ENCODE results near the gene NANOS2. TPM values are rescaled to one million over a fixed set of nuclear protein-coding genes. Genes with fewer than 3 reads are reported as not detected.

The NANOS2 gene
- total RNA-seq = not detected

- no peak for DNase-seq (ENCODE audit: low spot score)
Observed at GRCh38 chr19:45913874-45914830, at the start of gene NANOS2. Gene NANOS2 (minus strand): TSS chr19:45914778. CDS start chr19:45914693, 85 bp downstream.

DNA sequence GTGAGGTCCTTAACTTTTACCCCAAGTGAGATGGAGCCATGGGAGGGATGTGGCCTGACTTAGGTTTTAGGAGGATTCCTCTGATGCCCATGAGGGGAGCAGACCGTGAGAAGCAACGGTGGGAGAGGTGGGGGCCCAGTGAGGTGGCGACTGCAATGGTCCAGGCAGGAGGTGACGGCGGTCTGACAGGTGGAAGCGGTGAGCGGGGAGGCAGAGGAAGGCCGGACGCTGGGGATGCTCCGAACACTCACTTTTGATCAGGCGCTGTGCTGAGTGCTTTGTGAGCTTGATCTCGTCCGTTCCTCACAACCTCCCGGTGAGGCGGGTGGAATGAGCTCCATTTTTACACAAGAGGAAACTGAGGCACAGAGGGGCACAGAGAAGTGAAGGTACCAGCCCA is 47.4 kb upstream of the NANOS2 start:
- no peak for DNase-seq (ENCODE audit: low spot score)

DNA sequence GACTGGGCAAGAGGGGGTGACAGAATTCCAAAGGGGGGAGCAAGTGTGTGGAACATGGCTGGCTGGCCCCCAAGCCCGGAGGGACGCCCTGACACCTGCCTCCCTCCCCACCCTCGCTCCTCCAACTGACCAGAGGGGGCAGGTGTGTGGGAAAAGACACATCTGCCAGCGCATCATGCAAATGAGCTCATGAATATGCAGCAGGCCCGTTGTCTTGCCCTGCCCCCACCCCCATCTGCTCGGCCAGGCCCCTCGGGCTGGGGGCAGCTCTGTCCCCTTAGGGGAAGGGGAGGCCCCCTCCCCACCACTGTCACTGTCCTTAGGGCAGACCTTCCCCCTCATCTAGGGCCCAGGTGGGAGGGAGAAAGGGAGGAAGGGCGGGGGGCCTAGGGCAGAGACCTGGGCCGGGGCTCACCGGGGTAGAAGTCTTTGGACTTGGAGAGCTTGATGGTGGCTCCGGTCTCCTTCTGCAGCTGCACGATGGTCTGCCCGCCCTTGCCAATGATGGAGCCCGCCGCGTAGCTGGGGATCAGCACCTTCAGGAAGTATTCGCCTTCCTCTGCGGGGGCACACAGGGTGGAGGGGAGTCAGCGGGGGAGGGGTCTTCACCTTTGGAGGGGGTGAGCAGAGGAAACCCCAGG is 46.1 kb upstream of the NANOS2 start:
- no peak for DNase-seq (ENCODE audit: low spot score)

GRCh38 chr19:45959517-45960025 is 45.0 kb upstream of the NANOS2 start:
- DNase-seq (ENCODE audit: low spot score) = no peak

- DNase-seq (ENCODE audit: low spot score) = no peak
Observed at GRCh38 chr19:45958769-45959516, 44.4 kb upstream of the NANOS2 start.

DNA sequence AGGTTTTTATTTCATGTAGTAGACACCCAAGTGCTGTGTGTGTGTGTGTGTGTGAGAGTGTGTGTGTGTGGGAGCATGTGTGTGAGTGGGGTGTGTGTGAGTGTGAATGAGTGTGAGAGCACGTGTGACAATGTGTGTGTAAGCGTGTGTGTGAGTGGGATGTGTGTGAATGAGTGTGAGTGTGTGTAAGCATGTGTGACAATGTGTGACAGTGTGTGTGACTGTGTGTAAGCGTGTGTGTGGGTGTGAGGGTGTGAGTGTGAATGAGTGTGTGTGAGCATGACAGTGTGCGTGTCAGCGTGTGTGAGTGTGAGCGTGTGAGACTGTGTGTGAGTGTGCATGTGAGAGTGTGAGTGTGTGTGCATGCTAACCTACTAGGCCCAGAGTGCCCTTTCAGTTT is 43.7 kb upstream of the NANOS2 start:
- DNase-seq (ENCODE audit: low spot score) = no peak

GRCh38 chr19:45955905-45956608 is 41.5 kb upstream of the NANOS2 start:
- peak; percentile 30 for DNase-seq (ENCODE audit: low spot score)

GRCh38 chr19:45954156-45954555 is 39.6 kb upstream of the NANOS2 start:
- DNase-seq (ENCODE audit: low spot score) = no peak

- no peak for DNase-seq (ENCODE audit: low spot score)
Observed at GRCh38 chr19:45953676-45954075, 39.1 kb upstream of the NANOS2 start.

DNA sequence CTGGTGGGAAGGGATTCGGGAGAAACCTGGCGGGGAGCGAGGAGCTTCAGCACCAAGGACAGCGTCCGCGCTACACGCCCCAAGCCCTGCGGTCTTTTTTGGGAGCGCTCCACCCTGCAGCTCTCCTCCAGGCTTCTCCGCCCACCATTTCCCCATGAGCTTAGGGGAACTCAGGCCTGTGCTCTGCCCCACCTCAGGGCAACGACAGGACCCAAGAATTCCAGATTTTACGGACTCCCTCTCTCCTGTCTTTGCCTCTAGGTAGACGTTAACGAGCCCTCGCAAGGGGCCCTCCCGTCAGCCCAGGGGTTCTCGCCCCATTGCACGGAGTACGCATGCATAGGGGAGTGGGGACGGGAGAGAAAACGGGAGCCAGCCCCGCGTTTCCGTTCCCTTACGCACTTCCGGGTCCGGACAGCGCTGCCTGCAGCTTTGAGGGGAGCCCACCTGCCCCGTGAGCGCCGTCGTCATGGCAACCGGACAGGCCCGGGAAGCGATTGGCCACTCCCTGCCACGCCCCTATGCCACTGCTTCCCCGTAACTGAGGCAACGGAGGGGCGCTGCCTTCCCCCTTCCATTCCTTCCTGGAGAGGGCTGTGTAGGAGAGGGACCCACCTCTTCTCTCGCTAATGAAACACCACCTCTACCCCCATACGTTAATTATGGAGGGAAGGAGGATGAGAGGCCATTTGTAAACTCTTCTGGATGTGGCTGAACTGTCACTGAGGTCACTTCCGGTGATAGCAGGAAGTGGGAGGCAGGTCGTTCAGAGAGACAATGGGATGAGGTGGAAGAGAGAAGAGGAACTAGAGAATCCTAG is 38.3 kb upstream of the NANOS2 start:
- DNase-seq (ENCODE audit: low spot score) = peak; percentile 32

GRCh38 chr19:45952341-45952685 is 37.7 kb upstream of the NANOS2 start:
- DNase-seq (ENCODE audit: low spot score) = no peak

DNA sequence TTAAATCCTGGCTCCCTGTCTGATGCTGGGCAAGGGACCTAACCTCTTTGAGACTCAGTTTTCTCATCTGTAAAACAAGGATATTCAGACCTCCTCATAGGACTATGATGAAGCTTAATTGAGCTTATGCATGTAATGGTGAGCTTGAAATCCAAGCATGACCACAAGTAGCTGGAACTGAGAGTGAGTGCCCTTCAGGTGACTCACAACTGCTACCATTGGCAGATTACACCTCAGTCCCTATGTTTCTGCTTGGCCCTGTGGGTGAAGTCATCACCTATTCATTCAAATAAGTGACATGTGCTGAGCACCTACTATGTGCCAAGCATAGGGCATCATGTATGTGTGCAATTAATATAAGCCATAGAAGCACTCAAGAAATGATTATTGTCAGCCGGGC is 33.3 kb upstream of the NANOS2 start:
- no peak for DNase-seq (ENCODE audit: low spot score)

- DNase-seq (ENCODE audit: low spot score) = no peak
Observed at GRCh38 chr19:45940515-45940805, 25.9 kb upstream of the NANOS2 start.

DNA sequence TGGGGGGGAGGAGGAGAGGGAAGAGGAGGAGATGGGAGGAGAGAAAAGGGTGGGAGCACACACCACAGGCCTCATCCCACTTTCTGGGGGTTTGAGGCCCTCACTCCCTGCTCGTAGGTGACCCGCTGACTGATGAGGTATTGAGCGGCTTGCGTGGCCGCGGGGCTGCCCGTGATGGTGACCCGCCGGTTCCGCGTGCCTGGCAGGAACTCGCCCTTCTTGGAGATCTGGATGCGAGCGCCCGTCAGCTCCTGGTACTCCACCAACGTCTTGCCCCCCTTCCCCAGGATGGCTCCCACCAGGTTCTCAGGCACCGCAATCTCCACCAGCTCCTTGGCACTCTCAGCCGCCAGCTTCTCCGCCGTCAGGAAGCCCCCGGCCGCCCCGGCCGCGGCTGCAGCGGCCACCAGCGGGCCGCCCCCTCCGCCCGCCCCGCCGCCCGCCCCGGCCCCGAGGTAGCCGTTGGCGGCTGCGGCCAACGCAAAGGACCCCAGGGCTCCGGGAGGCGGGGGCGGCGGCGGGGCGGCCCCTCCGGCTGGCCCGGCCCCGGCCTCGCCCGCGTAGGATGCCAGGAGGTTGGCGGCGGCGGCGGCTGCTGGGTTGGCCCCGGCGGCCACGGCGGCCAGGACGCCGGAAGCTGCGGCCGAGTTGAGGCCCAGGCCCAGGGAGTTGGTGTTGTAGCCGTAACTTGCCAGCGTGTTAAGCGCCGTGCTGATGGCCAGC is 25.4 kb upstream of the NANOS2 start:
- no peak for DNase-seq (ENCODE audit: low spot score)

- no peak for DNase-seq (ENCODE audit: low spot score)
Observed at GRCh38 chr19:45938733-45939319, 24.2 kb upstream of the NANOS2 start.

DNA sequence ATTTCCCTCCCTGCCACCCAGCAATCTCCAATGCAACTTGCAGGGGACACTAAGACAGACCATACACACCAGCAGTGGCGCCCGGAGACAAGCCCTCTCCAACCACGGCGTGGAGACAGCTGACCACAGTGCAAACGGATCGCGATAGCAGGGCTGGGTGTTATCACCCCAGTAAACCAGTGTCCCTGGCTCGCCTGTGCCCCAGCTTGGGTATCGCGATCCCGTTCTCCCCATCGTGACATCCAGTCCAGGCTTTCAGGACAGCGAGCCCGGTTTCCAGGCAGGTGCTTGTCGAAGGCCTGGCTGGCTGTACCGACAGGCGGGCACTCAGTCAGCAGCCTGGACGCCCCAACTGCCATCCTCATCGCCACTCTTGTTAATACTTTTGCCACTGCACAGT is 20.7 kb upstream of the NANOS2 start:
- no peak for DNase-seq (ENCODE audit: low spot score)

GRCh38 chr19:45934551-45935230 is 20.1 kb upstream of the NANOS2 start:
- no peak for DNase-seq (ENCODE audit: low spot score)

DNA sequence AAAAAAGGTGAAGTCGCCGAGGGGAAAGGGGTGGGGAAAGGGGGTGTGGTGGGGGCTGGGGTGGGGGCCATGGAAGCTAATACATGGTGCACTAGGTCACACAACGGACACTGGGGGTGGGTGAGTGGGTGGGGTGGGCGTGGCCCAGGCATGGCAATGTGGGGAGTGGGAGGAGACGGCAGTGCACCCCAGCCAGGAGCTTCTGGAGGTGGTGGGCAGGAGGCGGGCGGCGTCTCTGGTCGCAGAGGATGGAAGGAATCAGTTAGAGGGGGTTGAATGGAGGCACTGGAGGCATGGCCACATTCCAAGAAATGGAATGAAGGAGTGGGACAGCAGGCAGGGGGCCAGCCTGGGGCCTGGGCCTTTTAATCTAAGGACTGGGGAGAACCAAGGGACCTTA is 19.2 kb upstream of the NANOS2 start:
- DNase-seq (ENCODE audit: low spot score) = no peak

- no peak for DNase-seq (ENCODE audit: low spot score)
Observed at GRCh38 chr19:45931055-45931454, 16.5 kb upstream of the NANOS2 start.
